ENCODE data around the gene EBLN2. TPM values are rescaled to one million over a fixed set of nuclear protein-coding genes. Genes with fewer than 3 reads are reported as not detected.

Gene EBLN2
- total RNA-seq, 1 experiment from 2014 or later: 6.9 TPM

DNA sequence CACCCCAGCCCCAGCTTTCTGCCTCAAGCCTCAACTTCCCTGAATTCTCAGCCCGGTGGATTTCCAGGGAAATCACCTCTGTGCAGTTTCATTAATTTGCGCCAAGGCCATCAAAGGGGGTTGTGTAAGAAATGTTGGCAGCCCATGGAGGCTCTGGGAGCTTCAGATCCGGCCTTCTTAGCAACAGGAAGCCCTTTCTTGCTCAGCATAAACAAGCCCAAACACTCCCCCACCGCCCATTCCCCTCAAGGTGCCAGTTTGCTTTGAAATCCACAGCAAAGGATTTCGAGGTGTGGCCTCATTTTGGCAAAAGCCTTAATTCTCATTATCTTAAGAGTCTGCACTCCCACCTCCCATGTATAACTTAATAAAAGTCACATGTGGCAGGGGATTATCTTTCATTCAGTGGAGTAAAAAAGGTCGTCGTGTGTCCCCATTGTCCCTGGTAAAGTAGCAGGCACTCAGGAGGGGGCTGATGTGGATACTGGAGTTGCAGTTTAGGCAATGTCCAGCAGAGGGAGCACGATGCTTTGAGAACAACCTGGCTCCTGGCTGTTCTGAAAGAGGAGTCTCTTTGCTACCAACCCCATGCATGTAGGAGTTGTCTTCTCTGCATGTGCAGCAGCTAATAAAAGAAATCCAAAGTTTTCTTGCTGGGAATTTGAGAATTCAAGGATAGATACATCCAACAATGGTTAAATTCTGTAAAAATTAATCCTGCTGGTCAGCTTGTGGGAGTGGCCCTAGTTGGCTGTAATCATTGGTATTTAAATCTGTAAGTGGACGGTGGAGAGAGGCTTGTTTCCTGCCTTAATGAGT lies 39.5 kb downstream of the EBLN2 start:
- Histone ChIP-seq H3K27me3 (replicated peaks; ENCODE audit: control insufficient read depth, insufficient read depth, low read length) (no peaks in the 10 kb centered on the region), H3K9me3 (no peaks in the 10 kb centered on the region), H3K4me1 (peaks cover 11% of the 10 kb centered on the region), H3K36me3 (ENCODE audit: control insufficient read depth, insufficient read depth, low read length) (no peaks in the 10 kb centered on the region), H3K4me3 (ENCODE audit: low read depth, low read length) (no peak overlapping the region)
- Mint-ChIP-seq H3K4me1 (ENCODE audit: low read depth, unreplicated experiment) (peaks cover 29% of the 10 kb centered on the region), H3K27ac (ENCODE audit: unreplicated experiment) (peak overlapping the region; percentile 80), H3K4me3 (ENCODE audit: unreplicated experiment) (peak overlapping the region; percentile 29), H3K36me3 (ENCODE audit: insufficient read depth, unreplicated experiment) (peaks cover 8% of the 10 kb centered on the region), H3K9me3 (ENCODE audit: unreplicated experiment) (no peaks in the 10 kb centered on the region), H3K27me3 (ENCODE audit: insufficient read depth, unreplicated experiment) (no peaks in the 10 kb centered on the region)
- intact Hi-C loops (cut with micrococcal nuclease; ENCODE audit: unreplicated experiment): loop anchor here (1.0 to 5.0 kb wide), 6 partner anchors 91 to 401 kb away; no protein-coding TSS in a partner anchor
- BruUV-seq (replicated peaks): no TSS peak
- ChIA-PET CTCF (interaction anchor here (0.6 to 1.7 kb wide), 3 partner anchors 185 to 892 kb away, joined by 3 to 5 read pairs (median 4); no protein-coding TSS in a partner anchor), POLR2A (no interaction called here)
- TF ChIP-seq, protein P1, sequence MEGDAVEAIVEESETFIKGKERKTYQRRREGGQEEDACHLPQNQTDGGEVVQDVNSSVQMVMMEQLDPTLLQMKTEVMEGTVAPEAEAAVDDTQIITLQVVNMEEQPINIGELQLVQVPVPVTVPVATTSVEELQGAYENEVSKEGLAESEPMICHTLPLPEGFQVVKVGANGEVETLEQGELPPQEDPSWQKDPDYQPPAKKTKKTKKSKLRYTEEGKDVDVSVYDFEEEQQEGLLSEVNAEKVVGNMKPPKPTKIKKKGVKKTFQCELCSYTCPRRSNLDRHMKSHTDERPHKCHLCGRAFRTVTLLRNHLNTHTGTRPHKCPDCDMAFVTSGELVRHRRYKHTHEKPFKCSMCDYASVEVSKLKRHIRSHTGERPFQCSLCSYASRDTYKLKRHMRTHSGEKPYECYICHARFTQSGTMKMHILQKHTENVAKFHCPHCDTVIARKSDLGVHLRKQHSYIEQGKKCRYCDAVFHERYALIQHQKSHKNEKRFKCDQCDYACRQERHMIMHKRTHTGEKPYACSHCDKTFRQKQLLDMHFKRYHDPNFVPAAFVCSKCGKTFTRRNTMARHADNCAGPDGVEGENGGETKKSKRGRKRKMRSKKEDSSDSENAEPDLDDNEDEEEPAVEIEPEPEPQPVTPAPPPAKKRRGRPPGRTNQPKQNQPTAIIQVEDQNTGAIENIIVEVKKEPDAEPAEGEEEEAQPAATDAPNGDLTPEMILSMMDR (IDR thresholded peaks at IDR 0.05; ENCODE audit: insufficient read depth in 1 of 2, low read depth in 1 of 2, low read length in 1 of 2, severe bottlenecking in 1 of 2, unreplicated experiment in 1 of 2): peak; percentile 86 to 88
- DNase-seq: peak; percentile 84 to 87

DNA sequence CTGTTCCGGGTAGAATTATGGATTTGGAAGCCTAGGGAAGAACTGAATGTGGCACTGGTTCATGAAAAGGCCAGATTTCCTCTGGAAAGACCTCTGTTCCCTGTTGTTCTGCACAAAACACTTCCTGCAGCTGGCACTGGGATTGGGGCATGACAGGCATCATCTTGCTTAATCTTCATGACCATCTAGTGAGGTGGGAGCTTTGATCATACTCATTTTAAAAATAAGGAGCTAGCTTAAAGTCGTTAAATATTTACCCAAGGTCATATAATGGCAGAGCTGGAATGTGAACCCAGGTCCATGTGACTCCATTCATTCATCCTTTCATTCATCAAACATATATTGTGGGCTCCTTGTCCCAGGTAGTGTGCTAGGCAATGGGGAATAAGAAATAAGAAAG lies 40.4 kb downstream of the EBLN2 start:
- ChIA-PET POLR2A (no interaction called here), CTCF (interaction anchor here (1.1 to 1.7 kb wide), 3 partner anchors 77 to 400 kb away, joined by 3 to 5 read pairs (median 4); no protein-coding TSS in a partner anchor)

GRCh38 chr3:73107215-73107614 lies 45.8 kb downstream of the EBLN2 start:
- H3K4me3 ChIP-seq (ENCODE audit: low read depth, low read length): no peak overlapping the region
- CTCF ChIA-PET: no interaction called here
- H3K27me3 ChIP-seq (replicated peaks; ENCODE audit: control insufficient read depth, insufficient read depth, low read length): no peaks in the 10 kb centered on the region
- no peaks in the 10 kb centered on the region for H3K9me3 ChIP-seq
- no TSS peak for BruUV-seq (replicated peaks)
- no peaks in the 10 kb centered on the region for H3K9me3 Mint-ChIP-seq (ENCODE audit: unreplicated experiment)
- intact Hi-C loops (cut with micrococcal nuclease; ENCODE audit: unreplicated experiment): no loop called here
- H3K36me3 ChIP-seq (ENCODE audit: control insufficient read depth, insufficient read depth, low read length): no peaks in the 10 kb centered on the region
- no peak overlapping the region for H3K4me3 Mint-ChIP-seq (ENCODE audit: unreplicated experiment)
- no peak for DNase-seq
- peaks cover under 1% of the 10 kb centered on the region; the same call in 1 of the 2 replicates for H3K4me1 ChIP-seq
- peaks cover 6% of the 10 kb centered on the region for H3K4me1 Mint-ChIP-seq (ENCODE audit: low read depth, unreplicated experiment)
- POLR2A ChIA-PET: no interaction called here
- H3K27ac Mint-ChIP-seq (ENCODE audit: unreplicated experiment): no peak overlapping the region
- TF ChIP-seq, protein P1 (IDR thresholded peaks at IDR 0.05; ENCODE audit: insufficient read depth in 1 of 2, low read depth in 1 of 2, low read length in 1 of 2, severe bottlenecking in 1 of 2, unreplicated experiment in 1 of 2): no peak
- H3K27me3 Mint-ChIP-seq (ENCODE audit: insufficient read depth, unreplicated experiment): no peaks in the 10 kb centered on the region
- peaks cover 13% of the 10 kb centered on the region for H3K36me3 Mint-ChIP-seq (ENCODE audit: insufficient read depth, unreplicated experiment)

More for the DNA sequence above, 40.4 kb downstream of the EBLN2 start:
- H3K4me3 Mint-ChIP-seq (ENCODE audit: unreplicated experiment): no peak overlapping the region
- no TSS peak for BruUV-seq (replicated peaks)
- Histone ChIP-seq H3K9me3 (no peaks in the 10 kb centered on the region), H3K4me1 (peaks cover 11% of the 10 kb centered on the region), H3K27me3 (replicated peaks; ENCODE audit: control insufficient read depth, insufficient read depth, low read length) (no peaks in the 10 kb centered on the region), H3K4me3 (ENCODE audit: low read depth, low read length) (no peak overlapping the region), H3K36me3 (ENCODE audit: control insufficient read depth, insufficient read depth, low read length) (no peaks in the 10 kb centered on the region)
- H3K36me3 Mint-ChIP-seq (ENCODE audit: insufficient read depth, unreplicated experiment): peaks cover 8% of the 10 kb centered on the region
- H3K4me1 Mint-ChIP-seq (ENCODE audit: low read depth, unreplicated experiment): peaks cover 29% of the 10 kb centered on the region
- no peaks in the 10 kb centered on the region for H3K27me3 Mint-ChIP-seq (ENCODE audit: insufficient read depth, unreplicated experiment)
- TF ChIP-seq, protein P1 (IDR thresholded peaks at IDR 0.05; ENCODE audit: insufficient read depth in 1 of 2, low read depth in 1 of 2, low read length in 1 of 2, severe bottlenecking in 1 of 2, unreplicated experiment in 1 of 2): no peak
- peak overlapping the region; percentile 80 for H3K27ac Mint-ChIP-seq (ENCODE audit: unreplicated experiment)
- intact Hi-C loops (cut with micrococcal nuclease; ENCODE audit: unreplicated experiment): loop anchor here (1.0 to 5.0 kb wide), 7 partner anchors 46 to 400 kb away; no protein-coding TSS in a partner anchor
- DNase-seq: peak in 1 of 2 experiments; percentile 24
- no peaks in the 10 kb centered on the region for H3K9me3 Mint-ChIP-seq (ENCODE audit: unreplicated experiment)

Measured in Caco-2 (cell line).